HS-5 (cell line): ENCODE results near the gene SCYL1.

Source experiments
- DNase-seq: peaks from one replicate; pipeline ENCODE4 v3.0.0-alpha.2; 2012; ENCODE audit warnings: low read depth

The SCYL1 gene

GRCh38 chr11:65537296-65537597 lies 12.4 kb downstream of the SCYL1 start:
- DNase-seq = no peak

GRCh38 chr11:65537620-65538231 lies 12.8 kb downstream of the SCYL1 start:
- no peak for DNase-seq

- no peak for DNase-seq
Observed at GRCh38 chr11:65538232-65538914, 13.5 kb downstream of the SCYL1 start.

GRCh38 chr11:65538915-65539743 lies 14.2 kb downstream of the SCYL1 start:
- no peak for DNase-seq

- DNase-seq = no peak
Observed at GRCh38 chr11:65539744-65540289, 14.9 kb downstream of the SCYL1 start.

- peak; percentile 47 for DNase-seq
Observed at GRCh38 chr11:65540290-65541092, 15.6 kb downstream of the SCYL1 start.

- no peak for DNase-seq
Observed at GRCh38 chr11:65541093-65541982, 16.5 kb downstream of the SCYL1 start.

- no peak for DNase-seq
Observed at GRCh38 chr11:65542738-65543390, 18.0 kb downstream of the SCYL1 start.

- DNase-seq = no peak
Observed at GRCh38 chr11:65545853-65546216, 21.0 kb downstream of the SCYL1 start.

- no peak for DNase-seq
Observed at GRCh38 chr11:65546217-65546958, 21.5 kb downstream of the SCYL1 start.

- no peak for DNase-seq
Observed at GRCh38 chr11:65547446-65548125, 22.7 kb downstream of the SCYL1 start.

- no peak for DNase-seq
Observed at GRCh38 chr11:65548395-65548794, 23.5 kb downstream of the SCYL1 start.

- no peak for DNase-seq
Observed at GRCh38 chr11:65549096-65549495, 24.2 kb downstream of the SCYL1 start.

GRCh38 chr11:65551572-65552387 lies 26.9 kb downstream of the SCYL1 start:
- DNase-seq = no peak

GRCh38 chr11:65552388-65552951 lies 27.6 kb downstream of the SCYL1 start:
- DNase-seq = no peak

- DNase-seq = no peak
Observed at GRCh38 chr11:65553301-65554001, 28.6 kb downstream of the SCYL1 start.

GRCh38 chr11:65554057-65554818 lies 29.4 kb downstream of the SCYL1 start:
- DNase-seq = no peak
